Upper lobe of left lung (tissue), 6 donors: ENCODE measurements around the gene SH3TC2. TPM values are rescaled to one million over a fixed set of nuclear protein-coding genes. Genes with fewer than 3 reads are reported as not detected.

ENCODE experiments used
- ATAC-seq, 2 donors: fragments of 200-7000 bp; cut with Tn5 transposase; one replicate each; pipeline ENCODE4 v1.9.1; 2022; ENCODE audit warnings: mild to moderate bottlenecking in 2 of 2, moderate library complexity in 2 of 2; ENCODE audit not compliant: low FRiP score in 2 of 2
- DNase-seq, 2 donors: peaks; one replicate each; pipeline ENCODE4 v3.0.0-alpha.2; 2019 to 2020
- H3K27ac ChIP-seq, 4 donors: fragments of 200-600 bp; sonication (generic); one replicate each; pipeline ENCODE4 v1.5.1; 2016 to 2019
- H3K27me3 ChIP-seq, 4 donors: fragments of 200-600 bp; sonication (generic); one replicate each; pipeline ENCODE4 v1.5.1; 2017 to 2019
- H3K36me3 ChIP-seq, 4 donors: fragments of 200-600 bp; sonication (generic); one replicate each; pipeline ENCODE4 v1.5.1; 2016 to 2019
- H3K4me1 ChIP-seq, 4 donors: fragments of 200-600 bp; sonication (generic); one replicate each; pipeline ENCODE4 v1.5.1; 2018 to 2019
- H3K4me3 ChIP-seq, 4 donors: fragments of 200-600 bp; sonication (generic); one replicate each; pipeline ENCODE4 v1.5.1; 2017 to 2019; ENCODE audit warnings: mild to moderate bottlenecking in 2 of 4, moderate library complexity in 1 of 4
- H3K9me3 ChIP-seq, 4 donors: fragments of 200-600 bp; sonication (generic); one replicate each; pipeline ENCODE4 v1.5.1; 2018 to 2019
- EP300 ChIP-seq, 4 donors: sonication (generic); formaldehyde crosslinking; IDR thresholded peaks; one replicate each; pipeline ENCODE4 v1.5.1; 2017; ENCODE audit warnings: antibody characterized with exemption in 4 of 4, control low read depth in 2 of 4
- POLR2A ChIP-seq, 4 donors: fragments of 450-650 bp; IDR thresholded peaks; one replicate each; pipeline ENCODE4 v1.5.1; 2016 to 2017; ENCODE audit warnings: antibody characterized with exemption in 4 of 4, mild to moderate bottlenecking in 2 of 4
- POLR2AphosphoS5 ChIP-seq, 2 donors: sonication (generic); formaldehyde crosslinking; IDR thresholded peaks; one replicate each; pipeline ENCODE4 v1.5.1; 2017; ENCODE audit warnings: antibody characterized with exemption in 2 of 2
- WGBS, 2 donors: methylation state at CpG; one replicate each; pipeline ENCODE4 v1.1.5; 2017 to 2018; 5-methylcytosine and 5-hydroxymethylcytosine counted together
- total RNA-seq, 6 donors: library from RNA; depleted of rRNA in 4 of 6; stranded (reverse); fragments of >200 nt in 4 of 6; gene quantifications; one replicate each; pipeline versions ENCODE4 v1.1.0 to v1.2.1, GENCODE V29; 2016 to 2021
- TF ChIP-seq, protein P1 (sequence below), 6 experiments: fragments of 450-650 bp in 4 of 6; fragments of 200-600 bp in 2 of 6; sonication (generic) in 2 of 6; IDR thresholded peaks; one replicate each; pipeline ENCODE4 v1.5.1; 2016 to 2019; ENCODE audit warnings: antibody characterized with exemption in 6 of 6
- donor health status: DM: no; HTN: no; CAD: no; lungs with moderate emphysema.
- donor health status: DM: no; HTN: yes; CAD: no; lungs with severe emphysema.

The SH3TC2 gene
- total RNA-seq, 6 donors from 2014 or later: under 0.01 to 3.1 (median 1.2) TPM

DNA sequence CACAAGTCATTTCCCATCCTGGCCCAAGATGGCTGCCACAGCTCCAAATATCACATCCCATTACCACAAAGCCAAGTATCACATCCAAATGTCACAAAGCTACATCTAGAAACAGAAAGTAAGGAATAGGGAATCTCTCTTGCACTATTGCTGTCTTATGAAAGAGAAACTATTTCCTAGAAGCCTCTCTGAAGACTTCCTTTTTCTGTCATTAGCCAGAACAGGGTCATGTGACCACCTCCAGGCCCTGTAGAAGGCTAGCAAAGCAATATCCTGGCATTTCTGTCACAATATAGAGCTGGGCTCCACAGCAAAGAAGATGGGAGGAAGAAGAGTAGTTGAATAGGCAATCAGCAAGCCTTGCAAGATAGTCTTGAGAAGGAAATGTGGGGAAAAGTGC is 99.2 kb downstream of the SH3TC2 start:
- Histone ChIP-seq H3K9me3 (no peaks in the 10 kb centered on the region), H3K27ac (peak overlapping the region in 1 of 4 donors; percentile 11), H3K27me3 (no peaks in the 10 kb centered on the region), H3K4me1 (peaks cover 4 to 50% (median 14%) of the 10 kb centered on the region in 4 donors), H3K4me3 (no peak overlapping the region), H3K36me3 (no peaks in the 10 kb centered on the region)
- DNase-seq (peak in 1 of 2 donors; percentile 54), ATAC-seq (peak in 1 of 2 donors; percentile 67)
- TF ChIP-seq, protein P1, sequence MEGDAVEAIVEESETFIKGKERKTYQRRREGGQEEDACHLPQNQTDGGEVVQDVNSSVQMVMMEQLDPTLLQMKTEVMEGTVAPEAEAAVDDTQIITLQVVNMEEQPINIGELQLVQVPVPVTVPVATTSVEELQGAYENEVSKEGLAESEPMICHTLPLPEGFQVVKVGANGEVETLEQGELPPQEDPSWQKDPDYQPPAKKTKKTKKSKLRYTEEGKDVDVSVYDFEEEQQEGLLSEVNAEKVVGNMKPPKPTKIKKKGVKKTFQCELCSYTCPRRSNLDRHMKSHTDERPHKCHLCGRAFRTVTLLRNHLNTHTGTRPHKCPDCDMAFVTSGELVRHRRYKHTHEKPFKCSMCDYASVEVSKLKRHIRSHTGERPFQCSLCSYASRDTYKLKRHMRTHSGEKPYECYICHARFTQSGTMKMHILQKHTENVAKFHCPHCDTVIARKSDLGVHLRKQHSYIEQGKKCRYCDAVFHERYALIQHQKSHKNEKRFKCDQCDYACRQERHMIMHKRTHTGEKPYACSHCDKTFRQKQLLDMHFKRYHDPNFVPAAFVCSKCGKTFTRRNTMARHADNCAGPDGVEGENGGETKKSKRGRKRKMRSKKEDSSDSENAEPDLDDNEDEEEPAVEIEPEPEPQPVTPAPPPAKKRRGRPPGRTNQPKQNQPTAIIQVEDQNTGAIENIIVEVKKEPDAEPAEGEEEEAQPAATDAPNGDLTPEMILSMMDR (IDR thresholded peaks at IDR 0.05): no peak
- TF ChIP-seq POLR2AphosphoS5 (IDR thresholded peaks at IDR 0.05) (no peak), EP300 (IDR thresholded peaks at IDR 0.05) (no peak), POLR2A (IDR thresholded peaks at IDR 0.05) (no peak)

DNA sequence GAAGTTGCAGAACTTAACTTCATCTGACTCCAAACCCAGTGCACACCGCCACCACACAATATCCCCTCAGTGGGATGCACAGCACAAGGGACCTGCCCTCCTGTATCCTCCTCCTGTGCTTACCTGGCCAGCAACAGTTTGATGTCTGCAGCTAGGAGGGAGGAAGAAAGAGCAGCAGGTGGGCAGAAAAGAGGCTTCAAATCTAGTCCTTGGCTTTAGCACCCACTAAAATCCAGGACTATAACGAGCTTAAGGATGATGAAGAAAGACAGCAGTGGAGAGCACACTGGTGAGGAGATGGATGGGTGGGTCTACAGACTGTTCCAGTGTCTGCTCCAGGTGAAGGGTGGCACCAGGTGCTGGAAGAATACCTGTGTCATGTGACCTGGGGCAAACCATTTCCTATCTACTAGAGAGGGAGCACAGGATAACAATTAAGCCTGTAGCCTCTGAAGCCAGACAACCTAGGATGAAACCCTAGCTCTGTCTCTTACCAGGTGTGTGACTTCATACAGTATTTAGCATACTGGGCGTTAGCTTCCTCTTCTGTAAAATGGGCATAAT is 100.0 kb downstream of the SH3TC2 start:
- Histone ChIP-seq H3K36me3 (no peaks in the 10 kb centered on the region), H3K9me3 (no peaks in the 10 kb centered on the region), H3K4me1 (peaks cover 4 to 45% (median 14%) of the 10 kb centered on the region in 4 donors), H3K27me3 (no peaks in the 10 kb centered on the region), H3K27ac (no peak overlapping the region), H3K4me3 (no peak overlapping the region)
- ATAC-seq (no peak), DNase-seq (no peak)
- 87 to 93% methylated on average over 3 of the region's 3 CpGs for WGBS, 2 donors
- TF ChIP-seq POLR2A (IDR thresholded peaks at IDR 0.05): no peak
- TF ChIP-seq, protein P1 (IDR thresholded peaks at IDR 0.05): no peak
- TF ChIP-seq POLR2AphosphoS5 (IDR thresholded peaks at IDR 0.05): no peak
- TF ChIP-seq EP300 (IDR thresholded peaks at IDR 0.05): no peak

GRCh38 chr5:148962200-148962550 is 100.7 kb downstream of the SH3TC2 start:
- H3K27me3 ChIP-seq: no peaks in the 10 kb centered on the region
- DNase-seq (no peak), ATAC-seq (no peak)
- H3K36me3 ChIP-seq: no peaks in the 10 kb centered on the region
- H3K9me3 ChIP-seq: no peaks in the 10 kb centered on the region
- H3K4me3 ChIP-seq: no peak overlapping the region
- H3K4me1 ChIP-seq: peaks cover 8 to 42% (median 15%) of the 10 kb centered on the region in 4 donors
- no peak overlapping the region for H3K27ac ChIP-seq
- TF ChIP-seq POLR2AphosphoS5 (IDR thresholded peaks at IDR 0.05) (no peak), POLR2A (IDR thresholded peaks at IDR 0.05) (no peak), EP300 (IDR thresholded peaks at IDR 0.05) (no peak)
- TF ChIP-seq, protein P1 (IDR thresholded peaks at IDR 0.05): no peak
- 72 to 91% methylated on average over 2 to 3 of the region's 3 CpGs for WGBS, 2 donors

GRCh38 chr5:148961261-148962199 is 101.3 kb downstream of the SH3TC2 start:
- Histone ChIP-seq H3K27ac (no peak overlapping the region), H3K4me1 (peaks cover 13 to 42% (median 18%) of the 10 kb centered on the region in 4 donors)
- WGBS, 2 donors: 88 to 91% methylated on average over 8 of the region's 8 CpGs

More at GRCh38 chr5:148961261-148962199, 101.3 kb downstream of the SH3TC2 start:
- TF ChIP-seq POLR2A (IDR thresholded peaks at IDR 0.05): no peak
- TF ChIP-seq EP300 (IDR thresholded peaks at IDR 0.05): no peak
- TF ChIP-seq, protein P1 (IDR thresholded peaks at IDR 0.05): no peak
- TF ChIP-seq POLR2AphosphoS5 (IDR thresholded peaks at IDR 0.05): no peak
- no peak for ATAC-seq
- H3K4me3 ChIP-seq: no peak overlapping the region
- no peak for DNase-seq
- H3K9me3 ChIP-seq: no peaks in the 10 kb centered on the region
- H3K27me3 ChIP-seq: no peaks in the 10 kb centered on the region
- no peaks in the 10 kb centered on the region for H3K36me3 ChIP-seq
